DND-41 (cell line): ENCODE measurements around the gene MSMP.

ENCODE experiments used
- ATAC-seq: fragments of 200-7000 bp; cut with Tn5 transposase; 3 replicates; pipeline ENCODE4 v1.9.1; 2021; ENCODE audit warnings: low read depth; ENCODE audit not compliant: insufficient read depth
- DNase-seq: peaks from one replicate; pipeline ENCODE4 v3.0.0-alpha.2; 2020
- H2AFZ ChIP-seq: 2 replicates; pipeline ENCODE4 v1.6.0; 2012; ENCODE audit warnings: low read depth, low read length
- H3K27ac ChIP-seq: 2 replicates; pipeline ENCODE4 v1.5.1; 2012; ENCODE audit warnings: low read length, inconsistent platforms
- H3K27me3 ChIP-seq: fragments of 200-600 bp; sonication (generic); 2 replicates; pipeline ENCODE4 v1.6.0; 2012; ENCODE audit warnings: low read length, mild to moderate bottlenecking, inconsistent platforms; ENCODE audit not compliant: insufficient read depth, poor library complexity
- H3K36me3 ChIP-seq: 2 replicates; pipeline ENCODE4 v1.5.1; 2012; ENCODE audit warnings: low read length, inconsistent platforms; ENCODE audit not compliant: insufficient read depth
- H3K4me1 ChIP-seq: 2 replicates; pipeline ENCODE4 v1.5.1; 2012; ENCODE audit warnings: mild to moderate bottlenecking, low read length; ENCODE audit not compliant: insufficient read depth
- H3K4me2 ChIP-seq: 2 replicates; pipeline ENCODE4 v1.6.0; 2012; ENCODE audit warnings: mild to moderate bottlenecking, moderate library complexity, low read length, inconsistent platforms; ENCODE audit not compliant: insufficient read depth
- H3K4me3 ChIP-seq, 2 experiments: fragments of 200-600 bp in 1 of 2; shearing (Covaris generic) in 1 of 2; 2 replicates each; pipeline ENCODE4 v1.5.1; 2012 to 2016; ENCODE audit warnings: inconsistent platforms in 2 of 2, low read length in 2 of 2, mild to moderate bottlenecking in 2 of 2, low read depth in 1 of 2, moderate library complexity in 1 of 2
- H3K79me2 ChIP-seq: 2 replicates; pipeline ENCODE4 v1.6.0; 2012; ENCODE audit warnings: low read length, inconsistent platforms; ENCODE audit not compliant: insufficient read depth
- H3K9ac ChIP-seq: 2 replicates; pipeline ENCODE4 v1.6.0; 2012; ENCODE audit warnings: low read depth, mild to moderate bottlenecking, inconsistent platforms, low read length, moderate library complexity
- H3K9me3 ChIP-seq: 2 replicates; pipeline ENCODE4 v1.5.1; 2012; ENCODE audit warnings: low read length, moderate library complexity, mild to moderate bottlenecking, inconsistent platforms; ENCODE audit not compliant: insufficient read depth, severe bottlenecking
- H4K20me1 ChIP-seq: 2 replicates; pipeline ENCODE4 v1.6.0; 2012; ENCODE audit warnings: low read length; ENCODE audit not compliant: insufficient read depth
- EZH2 ChIP-seq: IDR thresholded peaks from 3 replicates; pipeline ENCODE4 v1.6.1; 2012; ENCODE audit warnings: borderline replicate concordance, low read depth, mild to moderate bottlenecking, moderate library complexity, low read length, inconsistent platforms; ENCODE audit not compliant: severe bottlenecking
- TF ChIP-seq, protein P1 (sequence below): IDR thresholded peaks from 2 replicates; pipeline ENCODE4 v1.5.1; 2012; ENCODE audit warnings: borderline replicate concordance, low read length, moderate library complexity, mild to moderate bottlenecking; ENCODE audit not compliant: poor library complexity, severe bottlenecking; ENCODE audit errors: extremely low read depth

Gene MSMP

DNA sequence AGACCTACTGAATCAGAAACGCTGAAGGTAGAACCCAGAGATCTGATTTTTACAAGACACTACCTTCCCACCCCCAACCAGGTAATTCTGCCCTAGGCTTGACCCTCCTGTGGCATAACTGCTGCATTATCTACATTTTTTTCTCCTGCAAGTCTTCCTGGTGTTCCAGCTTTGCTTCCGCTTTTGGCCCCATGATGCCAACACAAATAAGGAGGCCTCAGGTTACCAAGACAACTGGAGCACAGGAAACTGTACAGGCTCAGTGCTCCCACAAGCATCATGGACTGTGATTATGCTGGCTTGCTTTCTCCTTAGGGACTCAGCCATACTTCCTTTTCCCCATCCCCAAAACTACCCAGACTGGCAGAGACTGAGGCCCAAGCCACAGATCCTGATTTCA lies 6.6 kb upstream of the MSMP start:
- DNase-seq: no peak
- H3K79me2 ChIP-seq: peaks cover 68% of the 10 kb centered on the region

GRCh38 chr9:35759795-35760194 lies 5.7 kb upstream of the MSMP start:
- Histone ChIP-seq H3K79me2 (peaks cover 62% of the 10 kb centered on the region), H3K4me1 (peaks cover 34% of the 10 kb centered on the region), H3K4me2 (no peak overlapping the region), H4K20me1 (peaks cover 4% of the 10 kb centered on the region; the same call in 1 of the 2 replicates), H3K4me3 (no peak overlapping the region), H3K27ac (no peak overlapping the region), H3K9me3 (no peaks in the 10 kb centered on the region), H3K36me3 (peaks cover 3% of the 10 kb centered on the region; the same call in 1 of the 2 replicates), H3K27me3 (no peaks in the 10 kb centered on the region), H3K9ac (no peak overlapping the region), H2AFZ (no peak overlapping the region)
- TF ChIP-seq, protein P1, sequence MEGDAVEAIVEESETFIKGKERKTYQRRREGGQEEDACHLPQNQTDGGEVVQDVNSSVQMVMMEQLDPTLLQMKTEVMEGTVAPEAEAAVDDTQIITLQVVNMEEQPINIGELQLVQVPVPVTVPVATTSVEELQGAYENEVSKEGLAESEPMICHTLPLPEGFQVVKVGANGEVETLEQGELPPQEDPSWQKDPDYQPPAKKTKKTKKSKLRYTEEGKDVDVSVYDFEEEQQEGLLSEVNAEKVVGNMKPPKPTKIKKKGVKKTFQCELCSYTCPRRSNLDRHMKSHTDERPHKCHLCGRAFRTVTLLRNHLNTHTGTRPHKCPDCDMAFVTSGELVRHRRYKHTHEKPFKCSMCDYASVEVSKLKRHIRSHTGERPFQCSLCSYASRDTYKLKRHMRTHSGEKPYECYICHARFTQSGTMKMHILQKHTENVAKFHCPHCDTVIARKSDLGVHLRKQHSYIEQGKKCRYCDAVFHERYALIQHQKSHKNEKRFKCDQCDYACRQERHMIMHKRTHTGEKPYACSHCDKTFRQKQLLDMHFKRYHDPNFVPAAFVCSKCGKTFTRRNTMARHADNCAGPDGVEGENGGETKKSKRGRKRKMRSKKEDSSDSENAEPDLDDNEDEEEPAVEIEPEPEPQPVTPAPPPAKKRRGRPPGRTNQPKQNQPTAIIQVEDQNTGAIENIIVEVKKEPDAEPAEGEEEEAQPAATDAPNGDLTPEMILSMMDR: no peak
- TF ChIP-seq EZH2: no peak
- ATAC-seq: no peak
- no peak for DNase-seq

More for the DNA sequence above, 6.6 kb upstream of the MSMP start:
- Histone ChIP-seq H3K36me3 (peaks cover 3% of the 10 kb centered on the region; the same call in 1 of the 2 replicates), H3K4me3 (no peak overlapping the region), H3K4me1 (peaks cover 26% of the 10 kb centered on the region), H3K9ac (no peak overlapping the region), H4K20me1 (peaks cover 4% of the 10 kb centered on the region; the same call in 1 of the 2 replicates), H2AFZ (no peak overlapping the region), H3K27me3 (no peaks in the 10 kb centered on the region), H3K9me3 (no peaks in the 10 kb centered on the region), H3K4me2 (no peak overlapping the region), H3K27ac (no peak overlapping the region)
- TF ChIP-seq, protein P1: no peak
- TF ChIP-seq EZH2: no peak
- ATAC-seq: no peak

DNA sequence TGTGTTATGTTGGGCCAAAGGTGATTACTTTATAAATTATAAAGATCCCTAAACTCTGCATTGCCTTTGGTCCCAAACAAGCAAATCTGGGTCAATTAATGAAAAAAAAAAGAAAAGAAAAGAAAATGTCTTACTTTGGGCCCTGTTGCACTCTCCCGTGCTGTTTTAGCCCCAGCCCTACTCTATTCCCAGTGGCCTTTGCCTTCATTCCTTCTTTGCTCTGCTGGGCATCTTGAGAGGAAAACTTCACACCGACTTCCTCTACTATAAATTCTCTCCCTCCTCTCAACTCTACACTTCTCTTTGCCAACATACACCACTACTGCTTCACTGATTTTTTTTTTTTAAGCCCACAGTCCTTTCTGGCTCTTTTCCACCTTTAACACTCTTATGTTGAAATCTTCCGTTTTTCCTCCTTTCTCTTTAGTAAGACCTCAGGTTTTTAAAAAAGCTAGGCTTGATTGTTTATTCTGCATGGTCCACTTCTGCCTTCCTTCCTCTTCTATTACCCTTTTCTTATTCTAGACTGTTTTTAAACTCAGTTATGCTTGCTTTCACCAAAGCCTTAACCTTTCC lies 4.5 kb upstream of the MSMP start:
- Histone ChIP-seq H3K4me2 (no peak overlapping the region), H3K4me3 (no peak overlapping the region), H3K9me3 (no peaks in the 10 kb centered on the region), H3K36me3 (peaks cover 3% of the 10 kb centered on the region; the same call in 1 of the 2 replicates), H4K20me1 (peaks cover 4% of the 10 kb centered on the region; the same call in 1 of the 2 replicates), H3K27me3 (no peaks in the 10 kb centered on the region), H3K79me2 (peaks cover 58% of the 10 kb centered on the region), H3K9ac (no peak overlapping the region), H3K4me1 (peaks cover 34% of the 10 kb centered on the region), H2AFZ (no peak overlapping the region), H3K27ac (no peak overlapping the region; the same call in 1 of the 2 replicates)
- ATAC-seq (no peak), DNase-seq (no peak)
- TF ChIP-seq, protein P1: no peak
